ENCODE results near the gene ERO1B. TPM values are rescaled to one million over a fixed set of nuclear protein-coding genes. Genes with fewer than 3 reads are reported as not detected.
A peak's percentile ranks its signal among the peaks of the same experiment; 100 is the strongest.

The ERO1B gene
- total and polyA plus RNA-seq, 5 donors = 3.2 to 6.3 (median 5.0) TPM

- 17% methylated on average over 13 of the region's 13 CpGs for WGBS
- intact Hi-C loops (cut with DNase I) = loop anchor here in 1 of 4 donors (10.0 kb wide), 1 partner anchor 166 kb away; no protein-coding TSS in a partner anchor
- H3K27me3 ChIP-seq (ENCODE audit: control insufficient read depth, insufficient read depth) = no peaks in the 10 kb centered on the region
- no peaks in the 10 kb centered on the region for H3K9me3 ChIP-seq (ENCODE audit: control insufficient read depth, low read length)
- no peak for DNase-seq
- no peaks in the 10 kb centered on the region for H3K4me1 ChIP-seq (ENCODE audit: control insufficient read depth, insufficient read depth, low read length)
- ATAC-seq = no peak
- H3K27ac ChIP-seq (ENCODE audit: low read length) = no peak overlapping the region
- H3K4me3 ChIP-seq (ENCODE audit: low read length) = peak overlapping the region; percentile 75
Measured at GRCh38 chr1:236280438-236281197, 1.1 kb downstream of the ERO1B start.

GRCh38 chr1:236275586-236275985, 6.2 kb downstream of the ERO1B start:
- H3K4me3 ChIP-seq (ENCODE audit: low read length) = no peak overlapping the region
- no peak overlapping the region for H3K27ac ChIP-seq (ENCODE audit: low read length)
- WGBS = 89% methylated on average over 1 of the region's 1 CpG
- intact Hi-C loops (cut with DNase I) = no loop called here
- H3K9me3 ChIP-seq (ENCODE audit: control insufficient read depth, low read length) = no peaks in the 10 kb centered on the region
- ATAC-seq (no peak), DNase-seq (no peak)
- H3K27me3 ChIP-seq (ENCODE audit: control insufficient read depth, insufficient read depth) = no peaks in the 10 kb centered on the region
- H3K4me1 ChIP-seq (ENCODE audit: control insufficient read depth, insufficient read depth, low read length) = no peaks in the 10 kb centered on the region

- intact Hi-C loops (cut with DNase I) = no loop called here
- no peaks in the 10 kb centered on the region for H3K4me1 ChIP-seq (ENCODE audit: control insufficient read depth, insufficient read depth, low read length)
- ATAC-seq (no peak), DNase-seq (no peak)
- no peak overlapping the region for H3K27ac ChIP-seq (ENCODE audit: low read length)
- H3K4me3 ChIP-seq (ENCODE audit: low read length) = no peak overlapping the region
- no peaks in the 10 kb centered on the region for H3K9me3 ChIP-seq (ENCODE audit: control insufficient read depth, low read length)
- H3K27me3 ChIP-seq (ENCODE audit: control insufficient read depth, insufficient read depth) = no peaks in the 10 kb centered on the region
Measured at GRCh38 chr1:236275061-236275460, 6.7 kb downstream of the ERO1B start.

- ATAC-seq (no peak), DNase-seq (no peak)
- 99% methylated on average over 2 of the region's 2 CpGs for WGBS
- Histone ChIP-seq H3K4me3 (ENCODE audit: low read length) (no peak overlapping the region), H3K27ac (ENCODE audit: low read length) (no peak overlapping the region), H3K27me3 (ENCODE audit: control insufficient read depth, insufficient read depth) (no peaks in the 10 kb centered on the region), H3K9me3 (ENCODE audit: control insufficient read depth, low read length) (no peaks in the 10 kb centered on the region), H3K4me1 (ENCODE audit: control insufficient read depth, insufficient read depth, low read length) (no peaks in the 10 kb centered on the region)
- intact Hi-C loops (cut with DNase I) = no loop called here
Measured at GRCh38 chr1:236273358-236273757, 8.4 kb downstream of the ERO1B start.

GRCh38 chr1:236269439-236269838, 12.3 kb downstream of the ERO1B start:
- Histone ChIP-seq H3K27me3 (ENCODE audit: control insufficient read depth, insufficient read depth) (no peaks in the 10 kb centered on the region), H3K4me3 (ENCODE audit: low read length) (no peak overlapping the region), H3K4me1 (ENCODE audit: control insufficient read depth, insufficient read depth, low read length) (no peaks in the 10 kb centered on the region), H3K27ac (ENCODE audit: low read length) (no peak overlapping the region), H3K9me3 (ENCODE audit: control insufficient read depth, low read length) (no peaks in the 10 kb centered on the region)
- intact Hi-C loops (cut with DNase I) = no loop called here
- ATAC-seq (no peak), DNase-seq (no peak)

GRCh38 chr1:236261898-236262297, 19.9 kb downstream of the ERO1B start:
- Histone ChIP-seq H3K9me3 (ENCODE audit: control insufficient read depth, low read length) (no peaks in the 10 kb centered on the region), H3K27ac (ENCODE audit: low read length) (no peak overlapping the region), H3K4me3 (ENCODE audit: low read length) (no peak overlapping the region), H3K27me3 (ENCODE audit: control insufficient read depth, insufficient read depth) (no peaks in the 10 kb centered on the region), H3K4me1 (ENCODE audit: control insufficient read depth, insufficient read depth, low read length) (no peaks in the 10 kb centered on the region)
- DNase-seq (no peak), ATAC-seq (no peak)
- intact Hi-C loops (cut with DNase I) = no loop called here

GRCh38 chr1:236261033-236261432, 20.7 kb downstream of the ERO1B start:
- peaks cover under 1% of the 10 kb centered on the region for H3K4me1 ChIP-seq (ENCODE audit: control insufficient read depth, insufficient read depth, low read length)
- intact Hi-C loops (cut with DNase I) = no loop called here
- H3K4me3 ChIP-seq (ENCODE audit: low read length) = no peak overlapping the region
- H3K27ac ChIP-seq (ENCODE audit: low read length) = no peak overlapping the region
- no peak for DNase-seq
- WGBS = 94% methylated on average over 1 of the region's 1 CpG
- no peaks in the 10 kb centered on the region for H3K9me3 ChIP-seq (ENCODE audit: control insufficient read depth, low read length)
- ATAC-seq = no peak
- no peaks in the 10 kb centered on the region for H3K27me3 ChIP-seq (ENCODE audit: control insufficient read depth, insufficient read depth)

GRCh38 chr1:236259043-236259442, 22.7 kb downstream of the ERO1B start:
- no peak for ATAC-seq
- Histone ChIP-seq H3K4me1 (ENCODE audit: control insufficient read depth, insufficient read depth, low read length) (peaks cover 2% of the 10 kb centered on the region), H3K27me3 (ENCODE audit: control insufficient read depth, insufficient read depth) (no peaks in the 10 kb centered on the region), H3K27ac (ENCODE audit: low read length) (no peak overlapping the region), H3K9me3 (ENCODE audit: control insufficient read depth, low read length) (no peaks in the 10 kb centered on the region), H3K4me3 (ENCODE audit: low read length) (no peak overlapping the region)
- intact Hi-C loops (cut with DNase I) = no loop called here
- DNase-seq = no peak
- 94% methylated on average over 1 of the region's 1 CpG for WGBS

GRCh38 chr1:236258114-236258622, 23.6 kb downstream of the ERO1B start:
- 95% methylated on average over 4 of the region's 4 CpGs for WGBS
- H3K27me3 ChIP-seq (ENCODE audit: control insufficient read depth, insufficient read depth) = no peaks in the 10 kb centered on the region
- no peaks in the 10 kb centered on the region for H3K9me3 ChIP-seq (ENCODE audit: control insufficient read depth, low read length)
- peaks cover 2% of the 10 kb centered on the region for H3K4me1 ChIP-seq (ENCODE audit: control insufficient read depth, insufficient read depth, low read length)
- intact Hi-C loops (cut with DNase I) = no loop called here
- H3K27ac ChIP-seq (ENCODE audit: low read length) = no peak overlapping the region
- DNase-seq (no peak), ATAC-seq (no peak)
- no peak overlapping the region for H3K4me3 ChIP-seq (ENCODE audit: low read length)

GRCh38 chr1:236257216-236257615, 24.5 kb downstream of the ERO1B start:
- no peaks in the 10 kb centered on the region for H3K27me3 ChIP-seq (ENCODE audit: control insufficient read depth, insufficient read depth)
- H3K27ac ChIP-seq (ENCODE audit: low read length) = no peak overlapping the region
- ATAC-seq = no peak
- H3K9me3 ChIP-seq (ENCODE audit: control insufficient read depth, low read length) = no peaks in the 10 kb centered on the region
- intact Hi-C loops (cut with DNase I) = no loop called here
- DNase-seq = no peak
- H3K4me3 ChIP-seq (ENCODE audit: low read length) = no peak overlapping the region
- peaks cover 2% of the 10 kb centered on the region for H3K4me1 ChIP-seq (ENCODE audit: control insufficient read depth, insufficient read depth, low read length)

- Histone ChIP-seq H3K4me1 (ENCODE audit: control insufficient read depth, insufficient read depth, low read length) (peaks cover 2% of the 10 kb centered on the region), H3K9me3 (ENCODE audit: control insufficient read depth, low read length) (no peaks in the 10 kb centered on the region), H3K27ac (ENCODE audit: low read length) (no peak overlapping the region), H3K4me3 (ENCODE audit: low read length) (no peak overlapping the region), H3K27me3 (ENCODE audit: control insufficient read depth, insufficient read depth) (no peaks in the 10 kb centered on the region)
- DNase-seq = no peak
- no peak for ATAC-seq
- intact Hi-C loops (cut with DNase I) = no loop called here
- WGBS = 80% methylated on average over 4 of the region's 4 CpGs
Measured at GRCh38 chr1:236253918-236254637, 27.7 kb downstream of the ERO1B start.

Measured in right cardiac atrium (tissue), 5 donors.